ENCODE measurements around the gene ABCD4.

GRCh38 chr14:74271365-74271764, 31.4 kb downstream of the ABCD4 start:
- TF ChIP-seq RBAK (tag by site-specific recombination; IDR thresholded peaks at IDR 0.05) (no peak), CTCF (tag by site-specific recombination; IDR thresholded peaks at IDR 0.05) (no peak), ZNF223 (tag by site-specific recombination; IDR thresholded peaks at IDR 0.05) (no peak), ZNF398 (tag by site-specific recombination; IDR thresholded peaks at IDR 0.05) (no peak), ZBTB8A (tag by site-specific recombination; IDR thresholded peaks at IDR 0.05) (no peak), PRDM4 (tag by site-specific recombination; IDR thresholded peaks at IDR 0.05) (no peak), ZNF830 (tag by site-specific recombination; IDR thresholded peaks at IDR 0.05; ENCODE audit: low read depth) (no peak), ZNF416 (tag by site-specific recombination; IDR thresholded peaks at IDR 0.05) (no peak), ZNF274 (IDR thresholded peaks at IDR 0.05; ENCODE audit: low read length) (no peak), ZNF274 (tag by site-specific recombination; IDR thresholded peaks at IDR 0.05; ENCODE audit: borderline replicate concordance) (no peak), ZFP41 (tag by site-specific recombination; IDR thresholded peaks at IDR 0.05; ENCODE audit: borderline replicate concordance) (no peak), YY1 (tag by site-specific recombination; IDR thresholded peaks at IDR 0.05) (no peak), ZBTB49 (tag by site-specific recombination; IDR thresholded peaks at IDR 0.05; ENCODE audit: low read depth) (no peak), IKZF3 (tag by site-specific recombination; IDR thresholded peaks at IDR 0.05) (no peak)

Measured in HEK293 (cell line).